Lower leg skin (tissue), 4 donors: ENCODE measurements around the gene IQCC. TPM values are rescaled to one million over a fixed set of nuclear protein-coding genes. Genes with fewer than 3 reads are reported as not detected.

Source experiments
- DNase-seq, 2 donors: peaks; one replicate each; pipeline ENCODE4 v3.0.0-alpha.2; 2019; ENCODE audit warnings: low spot score in 2 of 2
- H3K4me3 ChIP-seq: fragments of 200-600 bp; sonication (generic); 2 replicates; pipeline ENCODE4 v1.5.1; 2017; ENCODE audit warnings: mild to moderate bottlenecking, low read depth; ENCODE audit not compliant: poor library complexity, severe bottlenecking
- POLR2A ChIP-seq, 2 donors: fragments of 450-650 bp; IDR thresholded peaks; one replicate each; pipeline ENCODE4 v1.6.1; 2016 to 2017; ENCODE audit warnings: antibody characterized with exemption in 2 of 2, mild to moderate bottlenecking in 1 of 2, moderate library complexity in 1 of 2
- WGBS, 2 donors: methylation state at CpG; one replicate each; pipeline ENCODE4 v1.1.5; 2018; 5-methylcytosine and 5-hydroxymethylcytosine counted together
- intact Hi-C: fragments of 100-400 bp; cut with DNase I; formaldehyde crosslinking; loops from one replicate; pipeline ENCODE4 v1.15.0; 2023; ENCODE audit warnings: low total_unique reads
- total RNA-seq, 4 donors: library from RNA; depleted of rRNA; stranded (reverse); fragments of >200 nt; gene quantifications; one replicate each; pipeline ENCODE4 v1.1.0, GENCODE V29; 2016
- TF ChIP-seq, protein P1 (sequence below), 3 donors: fragments of 450-650 bp; IDR thresholded peaks; one replicate each; pipeline ENCODE4 v1.5.1; 2016; ENCODE audit warnings: antibody characterized with exemption in 3 of 3, mild to moderate bottlenecking in 3 of 3, moderate library complexity in 2 of 3

IQCC gene
- total RNA-seq, 4 donors from 2014 or later: 3.4 to 6.5 (median 4.7) TPM

GRCh38 chr1:32239337-32239736, 33.9 kb downstream of the IQCC start:
- TF ChIP-seq POLR2A (IDR thresholded peaks at IDR 0.05): no peak
- TF ChIP-seq, protein P1, sequence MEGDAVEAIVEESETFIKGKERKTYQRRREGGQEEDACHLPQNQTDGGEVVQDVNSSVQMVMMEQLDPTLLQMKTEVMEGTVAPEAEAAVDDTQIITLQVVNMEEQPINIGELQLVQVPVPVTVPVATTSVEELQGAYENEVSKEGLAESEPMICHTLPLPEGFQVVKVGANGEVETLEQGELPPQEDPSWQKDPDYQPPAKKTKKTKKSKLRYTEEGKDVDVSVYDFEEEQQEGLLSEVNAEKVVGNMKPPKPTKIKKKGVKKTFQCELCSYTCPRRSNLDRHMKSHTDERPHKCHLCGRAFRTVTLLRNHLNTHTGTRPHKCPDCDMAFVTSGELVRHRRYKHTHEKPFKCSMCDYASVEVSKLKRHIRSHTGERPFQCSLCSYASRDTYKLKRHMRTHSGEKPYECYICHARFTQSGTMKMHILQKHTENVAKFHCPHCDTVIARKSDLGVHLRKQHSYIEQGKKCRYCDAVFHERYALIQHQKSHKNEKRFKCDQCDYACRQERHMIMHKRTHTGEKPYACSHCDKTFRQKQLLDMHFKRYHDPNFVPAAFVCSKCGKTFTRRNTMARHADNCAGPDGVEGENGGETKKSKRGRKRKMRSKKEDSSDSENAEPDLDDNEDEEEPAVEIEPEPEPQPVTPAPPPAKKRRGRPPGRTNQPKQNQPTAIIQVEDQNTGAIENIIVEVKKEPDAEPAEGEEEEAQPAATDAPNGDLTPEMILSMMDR (IDR thresholded peaks at IDR 0.05): no peak
- H3K4me3 ChIP-seq: no peak overlapping the region
- intact Hi-C loops: no loop called here
- no peak for DNase-seq
- 45 to 54% methylated on average over 4 of the region's 4 CpGs for WGBS, 2 donors

DNA sequence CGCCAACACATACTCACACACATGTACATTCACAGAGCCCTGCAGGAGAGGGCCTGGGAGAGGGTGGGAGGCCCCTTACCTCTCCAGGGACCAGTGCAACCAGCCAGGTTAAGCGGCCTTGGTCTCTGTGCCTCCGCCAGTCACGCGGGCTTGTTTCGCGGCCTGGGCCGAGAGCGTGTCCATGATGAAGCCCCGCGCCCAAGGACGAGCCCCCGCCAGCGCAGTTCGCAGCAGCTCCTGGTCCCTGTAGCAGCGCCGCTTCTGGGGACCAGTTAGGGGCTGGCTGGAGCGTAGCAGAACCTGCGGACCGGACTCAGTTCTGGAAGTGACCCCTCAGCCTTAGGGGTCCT, 34.3 kb downstream of the IQCC start:
- H3K4me3 ChIP-seq: no peak overlapping the region
- no peak for DNase-seq
- no peak for TF ChIP-seq POLR2A (IDR thresholded peaks at IDR 0.05)
- TF ChIP-seq, protein P1 (IDR thresholded peaks at IDR 0.05): no peak
- 61 to 63% methylated on average over 9 to 20 of the region's 20 CpGs for WGBS, 2 donors
- intact Hi-C loops: no loop called here

DNA sequence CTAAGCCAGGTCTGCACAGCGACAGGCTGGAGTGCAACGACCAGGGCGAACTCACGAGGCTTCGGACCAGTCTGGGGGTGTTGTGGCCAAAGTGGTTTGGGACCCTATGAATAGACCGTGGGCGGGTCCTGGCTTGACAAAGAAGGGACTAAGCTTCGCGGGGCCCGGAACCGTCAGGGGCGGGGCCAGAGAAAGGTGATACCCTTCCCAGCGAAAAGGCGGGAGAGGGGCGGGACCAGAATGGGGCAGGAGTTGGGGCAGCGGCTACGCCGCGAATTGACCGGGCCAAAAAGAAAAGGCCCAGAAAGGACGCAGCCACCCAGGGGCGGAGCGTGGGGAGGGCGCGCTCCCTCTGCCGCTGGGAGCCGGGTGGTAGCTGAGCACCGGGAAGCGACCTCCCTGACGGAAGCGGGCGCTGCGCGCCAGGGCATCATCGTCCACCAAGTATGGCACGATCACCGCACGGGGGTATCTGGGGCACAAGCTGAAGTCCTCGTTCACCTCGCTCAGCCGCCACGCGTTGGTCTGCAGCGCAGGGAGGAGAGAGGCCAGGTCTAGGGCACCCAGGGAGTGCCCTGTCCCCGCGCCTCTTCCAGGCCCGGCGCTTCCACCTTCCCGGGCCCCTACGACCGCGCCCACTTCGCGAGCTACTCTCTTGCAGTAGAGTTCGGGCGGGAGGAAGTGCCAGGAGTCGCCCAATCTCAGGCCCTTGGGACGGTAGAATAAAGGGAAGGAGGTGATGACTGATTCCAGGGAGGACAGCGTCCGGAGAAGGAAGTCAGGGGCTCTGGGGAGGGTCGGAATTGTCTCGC, 34.9 kb downstream of the IQCC start:
- no peak for TF ChIP-seq POLR2A (IDR thresholded peaks at IDR 0.05)
- TF ChIP-seq, protein P1 (IDR thresholded peaks at IDR 0.05): no peak
- H3K4me3 ChIP-seq: peak overlapping the region; percentile 36
- WGBS, 2 donors: 4 to 6% methylated on average over 44 to 57 of the region's 62 CpGs
- intact Hi-C loops: no loop called here
- DNase-seq: peak in 1 of 2 donors; percentile 95

GRCh38 chr1:32241001-32241763, 35.7 kb downstream of the IQCC start:
- intact Hi-C loops: no loop called here
- peak overlapping the region; percentile 36 for H3K4me3 ChIP-seq
- DNase-seq: peak in 1 of 2 donors; percentile 91
- 2% methylated on average over 20 to 33 of the region's 55 CpGs for WGBS, 2 donors
- TF ChIP-seq, protein P1 (IDR thresholded peaks at IDR 0.05): no peak
- no peak for TF ChIP-seq POLR2A (IDR thresholded peaks at IDR 0.05)

- TF ChIP-seq, protein P1 (IDR thresholded peaks at IDR 0.05): no peak
- no peak for TF ChIP-seq POLR2A (IDR thresholded peaks at IDR 0.05)
- 29% methylated on average over 7 of the region's 7 CpGs for whole genome bisulfite sequencing, 2 donors
- DNase-seq: no peak
- H3K4me3 ChIP-seq: no peak overlapping the region
- intact Hi-C loops: no loop called here
Observed at GRCh38 chr1:32242341-32242851, 36.9 kb downstream of the IQCC start.
